Measurements from ENCODE around the gene PPHLN1. TPM values are rescaled to one million over a fixed set of nuclear protein-coding genes. Genes with fewer than 3 reads are reported as not detected.

The PPHLN1 gene
- total and polyA plus RNA-seq, 12 donors, result 15.4 to 41.8 (median 32.1) TPM

DNA sequence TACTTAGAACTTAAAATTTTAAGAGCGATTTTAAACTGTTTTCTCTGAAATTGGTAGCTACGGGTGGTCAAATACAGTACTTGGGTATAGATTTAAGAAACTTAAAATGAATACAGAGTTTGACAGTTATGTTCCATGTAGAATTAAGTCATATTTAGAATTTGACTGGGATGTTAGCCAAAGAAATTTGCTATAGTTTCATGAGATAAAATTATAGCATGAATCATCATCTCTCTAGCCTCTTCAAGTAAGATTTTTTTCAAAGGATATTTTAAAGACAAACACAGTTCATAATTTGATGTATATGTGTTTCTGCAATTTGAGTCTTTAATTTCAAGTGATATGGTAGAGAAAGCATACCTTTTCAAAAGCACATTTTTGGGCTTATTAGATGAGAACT is 41.1 kb upstream of the PPHLN1 start:
- Histone ChIP-seq H3K4me3 (no peak overlapping the region), H3K4me1 (peaks cover 0 to 5% (median 0%) of the 10 kb centered on the region in 9 donors), H3K9me3 (no peaks in the 10 kb centered on the region), H3K27me3 (peaks cover 0 to 4% (median 0%) of the 10 kb centered on the region in 7 donors), H3K36me3 (no peaks in the 10 kb centered on the region), H3K27ac (no peak overlapping the region)
- 78 to 86% methylated on average over 2 of the region's 2 CpGs for WGBS, 2 donors
- DNase-seq, result no peak
- intact Hi-C loops (cut with DNase I), result no loop called here
- no peak for TF ChIP-seq CTCF (IDR thresholded peaks at IDR 0.05)
- no peak for ATAC-seq

GRCh38 chr12:42285431-42285830 is 40.5 kb upstream of the PPHLN1 start:
- H3K9me3 ChIP-seq, result no peaks in the 10 kb centered on the region
- intact Hi-C loops (cut with DNase I), result no loop called here
- H3K27ac ChIP-seq, result no peak overlapping the region
- DNase-seq (no peak), ATAC-seq (no peak)
- H3K27me3 ChIP-seq, result peaks cover 0 to 4% (median 0%) of the 10 kb centered on the region in 7 donors
- H3K4me1 ChIP-seq, result peaks cover 0 to 5% (median 0%) of the 10 kb centered on the region in 9 donors
- no peak for TF ChIP-seq CTCF (IDR thresholded peaks at IDR 0.05)
- 95 to 100% methylated on average over 2 of the region's 2 CpGs for WGBS, 2 donors
- H3K36me3 ChIP-seq, result no peaks in the 10 kb centered on the region
- no peak overlapping the region for H3K4me3 ChIP-seq

DNA sequence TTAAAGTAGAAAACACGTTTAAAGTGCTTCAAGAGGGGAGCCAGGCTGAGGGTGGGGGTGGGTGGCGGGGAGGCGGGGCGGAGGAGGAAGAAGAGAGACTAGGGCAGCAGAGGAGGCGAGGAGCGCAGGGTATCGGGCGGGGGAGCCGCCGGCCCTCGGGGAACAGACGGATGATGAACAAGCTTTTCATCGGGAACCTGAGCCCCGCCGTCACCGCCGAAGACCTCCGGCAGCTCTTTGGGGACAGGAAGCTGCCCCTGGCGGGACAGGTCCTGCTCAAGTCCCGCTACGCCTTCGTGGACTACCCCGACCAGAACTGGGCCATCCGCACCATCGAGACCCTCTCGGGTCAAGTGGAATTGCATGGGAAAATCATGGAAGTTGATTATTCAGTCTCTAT is 39.2 kb upstream of the PPHLN1 start:
- ATAC-seq, result no peak
- H3K27ac ChIP-seq, result no peak overlapping the region
- no peak for DNase-seq
- intact Hi-C loops (cut with DNase I), result no loop called here
- no peak for TF ChIP-seq CTCF (IDR thresholded peaks at IDR 0.05)
- H3K4me1 ChIP-seq, result peaks cover 0 to 5% (median 0%) of the 10 kb centered on the region in 9 donors
- H3K9me3 ChIP-seq, result no peaks in the 10 kb centered on the region
- H3K36me3 ChIP-seq, result no peaks in the 10 kb centered on the region
- 86 to 90% methylated on average over 26 of the region's 26 CpGs for WGBS, 2 donors
- no peak overlapping the region for H3K4me3 ChIP-seq
- H3K27me3 ChIP-seq, result peaks cover 0 to 4% (median 0%) of the 10 kb centered on the region in 7 donors

GRCh38 chr12:42288544-42288943 is 37.4 kb upstream of the PPHLN1 start:
- no peaks in the 10 kb centered on the region for H3K9me3 ChIP-seq
- 75 to 80% methylated on average over 9 of the region's 9 CpGs for WGBS, 2 donors
- ATAC-seq (no peak), DNase-seq (no peak)
- no peak overlapping the region for H3K4me3 ChIP-seq
- intact Hi-C loops (cut with DNase I), result no loop called here
- no peak for TF ChIP-seq CTCF (IDR thresholded peaks at IDR 0.05)
- peaks cover 0 to 4% (median 0%) of the 10 kb centered on the region in 7 donors for H3K27me3 ChIP-seq
- no peak overlapping the region for H3K27ac ChIP-seq
- H3K4me1 ChIP-seq, result no peaks in the 10 kb centered on the region
- H3K36me3 ChIP-seq, result no peaks in the 10 kb centered on the region

Data from heart right ventricle (tissue), 16 donors.